T1000 (cell line): Measurements from ENCODE around the gene SLC39A1.

Experiments used
- DNase-seq: peaks from one replicate; lab custom pipeline; 2025; ENCODE audit warnings: mixed read lengths; lab: John Stamatoyannopoulos, UW

SLC39A1 gene

GRCh38 chr1:153946622-153947241, 16.6 kb downstream of the SLC39A1 start, which contains the start of gene DENND4B:
Gene DENND4B, minus strand, starts transcription at chr1:153946718. Its CDS starts 2,344 bp downstream, at chr1:153944374.
- DNase-seq, result peak; percentile 60

GRCh38 chr1:153945795-153946621, 17.3 kb downstream of the SLC39A1 start:
- peak; percentile 38 for DNase-seq

DNA sequence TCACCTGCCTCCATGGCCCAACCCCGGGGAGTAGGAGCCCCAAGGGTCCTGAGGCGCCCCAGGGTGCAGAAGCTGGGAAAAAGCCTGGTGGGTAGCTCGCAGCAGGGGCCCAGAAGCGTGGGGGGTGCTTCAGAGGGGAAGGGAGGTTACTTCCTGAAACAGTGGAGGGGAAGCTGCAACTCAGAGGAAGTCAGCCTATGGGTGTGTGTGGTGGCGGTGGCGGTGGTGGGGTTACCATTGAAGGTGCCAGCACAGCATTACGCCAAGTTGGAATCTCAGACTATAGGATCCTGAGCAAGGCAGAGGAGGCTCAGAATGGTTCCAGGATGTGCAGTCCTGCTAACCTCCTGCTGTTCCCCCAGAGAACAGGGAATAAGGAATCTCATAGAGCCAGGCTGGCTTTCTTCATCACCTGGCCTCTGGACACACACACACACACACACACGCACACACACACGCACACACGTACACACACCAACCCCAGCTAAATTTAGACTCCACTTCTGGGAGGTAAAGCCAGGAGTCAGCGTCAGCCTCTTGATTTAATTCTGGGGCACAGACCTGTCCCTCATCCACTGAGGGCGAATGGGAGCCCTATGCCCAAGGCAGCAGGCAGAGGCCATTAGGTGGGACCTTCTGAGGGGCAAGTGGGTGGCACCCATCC, 18.1 kb downstream of the SLC39A1 start:
- no peak for DNase-seq

DNA sequence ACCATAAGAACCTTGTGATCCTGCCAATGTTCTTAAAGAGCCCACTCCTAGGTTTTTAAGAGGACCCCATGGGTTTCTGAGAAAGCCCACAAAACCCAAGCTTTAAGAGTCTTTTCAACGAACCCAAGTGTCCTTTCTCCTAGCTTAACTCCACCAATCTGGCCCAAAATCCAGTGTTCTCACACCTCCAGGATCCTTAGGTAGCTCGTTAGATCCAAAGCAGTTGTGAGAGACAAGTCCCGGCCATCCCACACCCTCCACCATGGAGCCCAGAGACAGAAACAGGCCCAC, 18.6 kb downstream of the SLC39A1 start:
- no peak for DNase-seq

GRCh38 chr1:153944005-153944826, 19.1 kb downstream of the SLC39A1 start:
- DNase-seq, result no peak

DNA sequence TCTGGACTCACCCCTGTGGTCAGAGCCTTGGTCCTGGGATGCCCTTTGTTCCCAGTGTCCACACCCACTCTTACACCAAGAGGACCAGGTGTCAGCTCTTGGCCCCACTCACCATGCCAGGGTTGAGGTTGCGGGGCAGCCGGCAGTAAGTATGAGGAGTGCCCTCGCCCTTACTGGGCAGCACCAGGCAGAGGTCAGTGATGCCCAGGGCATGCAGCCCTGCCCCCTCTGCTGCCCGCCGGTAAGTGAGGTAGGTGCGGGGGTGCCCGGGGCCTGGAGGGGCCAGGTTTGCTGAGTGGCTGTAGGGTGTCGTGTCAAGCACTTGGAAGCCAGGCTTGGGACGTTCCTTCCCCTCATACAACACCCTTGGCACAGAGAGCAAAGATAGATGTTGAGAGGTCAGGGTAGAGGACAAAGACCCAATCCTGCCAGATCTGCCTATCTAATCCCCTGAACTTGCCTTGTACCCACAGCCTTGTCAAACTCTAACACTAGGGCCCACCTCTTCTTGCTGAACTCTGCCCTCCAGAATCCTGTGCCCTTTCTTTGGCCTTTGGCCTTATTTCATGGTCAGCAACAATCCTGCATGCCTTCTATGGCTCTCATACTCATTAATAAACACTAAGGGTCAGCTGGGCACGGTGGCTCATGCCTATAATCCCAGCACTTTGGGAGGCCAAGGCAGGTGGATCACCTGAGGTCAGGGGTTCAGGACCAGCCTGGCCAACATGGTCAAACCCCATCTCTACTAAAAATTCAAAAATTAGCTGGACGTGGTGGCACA, 20.4 kb downstream of the SLC39A1 start:
- DNase-seq, result no peak

- DNase-seq, result no peak
These were observed 21.3 kb downstream of the SLC39A1 start for GRCh38 chr1:153941826-153942725.

DNA sequence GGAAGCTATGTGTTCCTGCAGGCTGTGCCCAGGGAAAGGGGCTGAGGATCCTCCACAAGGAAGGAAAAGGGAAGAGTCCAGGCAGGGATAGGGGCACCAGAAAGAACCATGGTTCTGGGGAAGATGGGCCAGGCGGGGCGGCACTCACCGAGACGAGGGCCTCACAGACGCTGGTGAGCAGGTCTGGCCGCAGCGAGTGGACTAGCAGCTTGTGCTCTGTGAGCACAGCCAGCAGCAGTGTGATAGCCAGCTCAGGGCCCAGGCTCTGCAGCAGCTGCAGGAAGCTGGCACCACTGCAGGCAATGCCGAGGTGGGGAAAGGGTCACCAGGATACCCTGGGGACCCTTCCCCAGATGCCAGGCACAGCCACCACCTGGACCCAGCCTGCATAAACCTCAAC, 22.6 kb downstream of the SLC39A1 start:
- no peak for DNase-seq

GRCh38 chr1:153939476-153939875, 23.9 kb downstream of the SLC39A1 start:
- DNase-seq, result no peak

GRCh38 chr1:153938996-153939395, 24.3 kb downstream of the SLC39A1 start:
- DNase-seq, result no peak

DNA sequence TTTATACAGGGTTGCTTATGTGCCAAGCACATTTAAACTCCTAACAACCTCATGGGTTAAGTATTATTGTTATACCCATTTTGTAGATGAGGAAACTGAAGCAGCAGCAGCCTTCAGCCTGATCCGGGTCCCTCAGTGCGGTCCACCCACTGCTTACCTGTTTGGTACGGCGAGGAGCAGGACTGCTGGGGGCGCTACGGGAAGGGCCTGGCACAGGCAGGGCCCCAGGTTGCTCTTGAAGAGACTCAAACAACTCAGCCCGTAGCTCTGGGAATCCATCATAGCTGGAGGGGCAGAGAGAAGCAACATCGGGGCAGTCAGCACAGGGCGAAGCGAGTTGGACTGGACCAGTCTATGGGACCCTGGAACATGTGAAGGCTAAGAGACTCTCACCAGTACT, 26.0 kb downstream of the SLC39A1 start:
- DNase-seq, result no peak

DNA sequence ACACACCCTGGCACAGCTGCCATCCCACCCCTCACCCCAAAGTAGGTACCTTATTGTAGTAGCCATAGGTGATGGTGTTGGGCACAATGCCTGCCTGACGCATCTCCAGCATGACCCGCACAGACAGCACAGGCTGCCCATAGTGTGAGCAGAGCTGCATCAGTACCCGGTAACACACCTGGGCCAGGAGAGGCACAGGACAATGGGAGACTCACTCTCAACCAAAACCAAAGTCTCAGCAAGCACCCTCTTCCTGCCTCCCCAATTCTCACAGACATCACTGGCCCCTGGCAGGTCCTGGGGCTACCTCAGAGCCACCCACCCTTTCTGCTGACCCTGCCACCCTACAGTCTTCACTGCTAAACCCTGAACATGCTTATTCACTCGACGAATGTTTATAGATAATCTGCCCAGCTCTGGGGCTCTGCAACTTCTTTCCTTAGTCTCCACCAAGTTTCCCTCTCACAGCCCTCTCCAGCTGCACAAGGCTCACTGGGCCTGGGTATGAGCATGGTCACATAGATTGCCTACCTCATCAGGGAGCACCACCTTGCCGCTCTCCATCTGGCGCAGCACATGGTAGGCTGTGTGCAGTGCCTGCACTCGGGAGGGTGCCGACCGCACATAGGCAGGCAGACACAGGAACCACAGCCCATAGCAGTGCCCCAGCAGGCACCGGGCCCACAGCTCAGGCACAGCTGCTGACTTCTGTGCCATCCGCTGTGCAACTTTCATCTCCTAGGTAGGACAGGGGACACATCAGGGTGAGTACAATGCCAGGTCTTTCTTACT, 27.1 kb downstream of the SLC39A1 start:
- no peak for DNase-seq

DNA sequence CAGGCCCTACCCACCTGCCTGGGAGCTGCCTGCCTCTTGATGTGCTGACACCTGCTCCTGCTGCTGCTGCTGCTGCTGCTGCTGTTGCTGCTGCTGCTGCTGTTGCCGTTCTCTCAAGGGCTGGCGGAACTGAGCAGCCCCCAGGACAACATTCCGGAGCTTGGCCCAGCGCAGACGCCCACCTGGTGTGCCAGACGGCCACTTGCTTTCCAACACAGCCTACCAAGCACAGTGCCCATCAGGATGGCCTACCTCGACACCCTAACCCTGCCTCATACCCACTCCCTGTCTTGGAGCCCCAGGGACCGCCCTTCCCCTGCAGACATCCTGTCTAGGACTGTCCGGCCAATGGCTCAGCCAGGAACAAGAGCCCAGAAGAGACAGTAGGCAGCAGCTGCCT, 28.6 kb downstream of the SLC39A1 start:
- no peak for DNase-seq

GRCh38 chr1:153933955-153934354, 29.4 kb downstream of the SLC39A1 start:
- DNase-seq, result no peak

- no peak for DNase-seq
These were observed 29.9 kb downstream of the SLC39A1 start for GRCh38 chr1:153933430-153933829.

DNA sequence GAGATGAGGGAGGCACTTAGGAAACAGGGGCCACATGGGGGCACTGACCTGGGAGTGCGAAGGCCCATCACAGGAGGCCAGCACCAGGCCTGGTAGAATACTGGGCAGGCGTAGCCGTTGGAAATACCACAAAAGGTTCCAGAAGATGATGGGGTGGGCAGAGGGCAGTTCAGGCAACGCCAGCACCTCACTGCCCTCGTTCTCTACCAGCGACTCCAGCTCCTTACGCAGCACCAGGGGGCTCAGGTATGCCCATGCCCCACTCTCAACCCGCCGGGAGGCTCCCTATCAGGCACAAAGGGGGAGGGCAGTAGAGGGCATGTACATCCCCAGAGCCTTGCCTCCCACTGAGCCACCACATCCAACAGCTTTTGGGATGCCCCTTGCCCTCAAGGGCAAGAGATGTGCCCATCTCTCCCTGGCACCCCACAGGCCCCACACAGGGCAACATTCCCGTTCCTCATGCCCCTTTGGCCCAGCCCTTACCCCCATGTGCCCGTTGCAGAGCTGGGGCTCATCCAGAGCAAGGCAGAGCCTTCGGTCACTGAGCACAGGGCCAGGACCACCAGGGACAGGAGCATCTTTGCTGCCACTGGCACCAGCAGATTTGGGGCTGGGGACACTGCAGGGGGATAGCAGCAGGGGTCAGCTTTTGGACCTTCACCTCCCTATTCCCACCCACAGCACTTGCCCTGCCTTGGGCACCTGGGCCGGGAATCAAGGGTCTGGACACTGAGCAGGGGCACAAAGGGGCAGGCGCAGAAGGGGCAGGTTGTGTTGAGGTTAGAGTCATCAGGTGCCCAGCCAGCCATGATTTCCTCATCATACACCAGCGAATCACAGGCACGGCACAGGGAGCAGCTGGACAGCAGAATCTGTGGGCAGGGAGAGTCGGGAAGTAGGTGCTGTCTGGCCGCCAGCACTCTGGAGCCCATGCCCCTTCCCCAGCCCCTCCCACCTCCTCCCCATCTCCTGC, 30.9 kb downstream of the SLC39A1 start:
- no peak for DNase-seq

DNA sequence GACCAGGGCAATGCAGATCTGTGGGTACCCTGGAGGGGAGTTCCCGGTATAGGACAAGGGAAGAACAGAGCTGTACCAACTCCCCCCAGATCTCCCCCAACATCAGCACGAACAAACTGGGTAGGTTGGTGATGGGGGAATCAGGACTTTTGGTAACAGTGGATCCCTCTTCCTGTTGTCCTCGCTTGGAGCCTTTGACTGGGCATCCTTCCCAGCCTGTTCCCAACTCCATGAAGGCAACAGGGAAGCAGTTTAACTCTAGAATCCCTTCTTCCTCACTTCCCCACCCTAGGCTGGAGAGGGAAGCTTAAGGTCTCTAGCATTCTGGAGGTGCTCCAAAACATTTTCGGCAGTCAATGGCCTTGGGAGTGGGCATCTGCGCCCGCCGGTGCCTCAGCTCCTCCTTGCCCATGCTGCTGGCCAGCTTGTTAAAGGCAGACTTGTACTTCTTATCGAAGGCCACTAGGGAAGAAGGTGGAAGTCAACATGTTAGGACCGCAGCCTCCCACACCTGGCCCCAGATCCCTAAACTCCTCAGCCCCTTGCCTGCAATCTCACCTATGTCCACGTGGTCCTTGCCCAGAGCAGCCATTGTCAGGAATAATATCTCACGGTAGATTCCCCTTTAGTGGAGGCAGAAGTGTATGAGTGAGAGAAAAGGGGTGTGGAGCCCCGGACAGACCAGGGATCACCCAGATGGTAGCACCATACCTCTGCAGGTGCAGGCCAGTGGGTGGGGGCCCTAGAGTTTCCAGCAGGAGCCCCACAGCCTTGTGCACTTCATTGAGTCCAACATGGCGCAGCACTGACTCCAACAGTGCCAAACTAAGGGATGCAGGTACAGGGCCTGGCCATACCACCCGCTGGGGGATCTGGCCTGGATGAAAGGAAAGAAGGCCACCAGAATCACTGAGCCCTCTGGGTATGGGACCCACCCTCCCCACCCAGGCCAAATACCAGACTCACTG, 33.1 kb downstream of the SLC39A1 start:
- no peak for DNase-seq
